ENCODE data around the gene PIP4K2B. TPM values are rescaled to one million over a fixed set of nuclear protein-coding genes. Genes with fewer than 3 reads are reported as not detected.

PIP4K2B gene
- total RNA-seq, 1 experiment from 2014 or later: 25.5 TPM

GRCh38 chr17:38797158-38797490, 2.2 kb downstream of the PIP4K2B start:
- Histone ChIP-seq H3K36me3 (ENCODE audit: low read depth, low read length) (peaks cover 8% of the 10 kb centered on the region; the same call in 1 of the 2 replicates), H3K9me2 (replicated peaks; ENCODE audit: low read length) (no peaks in the 10 kb centered on the region), H4K20me1 (ENCODE audit: low read length) (peaks cover 9% of the 10 kb centered on the region; the same call in 1 of the 2 replicates), H3K9ac (ENCODE audit: low read length) (no peak overlapping the region), H3K79me2 (ENCODE audit: low read length) (peaks cover 62% of the 10 kb centered on the region), H3K4me2 (ENCODE audit: low read length) (peak overlapping the region; percentile 78; the same call in 1 of the 2 replicates), H3K4me3 (ENCODE audit: low read length) (peak overlapping the region; percentile 72; the same call in 1 of the 2 replicates), H3K27ac (ENCODE audit: low read length) (no peak overlapping the region), H2AFZ (ENCODE audit: low read length) (no peak overlapping the region), H3K27me3 (ENCODE audit: low read length) (no peaks in the 10 kb centered on the region), H3F3A (ENCODE audit: low read length, unreplicated experiment) (no peaks in the 10 kb centered on the region), H3K9me3 (ENCODE audit: low read length) (no peaks in the 10 kb centered on the region), H3K4me1 (ENCODE audit: insufficient read depth, low read length) (peaks cover 16% of the 10 kb centered on the region)
- intact Hi-C loops (cut with micrococcal nuclease): no loop called here
- ChIA-PET CTCF (no interaction called here), POLR2A (ENCODE audit: unreplicated experiment) (interaction anchor here (0.5 kb wide), 1 partner anchor 48 kb away, joined by 16 read pairs; no protein-coding TSS in a partner anchor)
- ATAC-seq (no peak), DNase-seq (no peak)
- no TSS peak for BruUV-seq (replicated peaks)
- TF ChIP-seq CTCF (conservative IDR thresholded peaks at IDR 0.05; ENCODE audit: low read depth, low read length): no peak
- no peak for TF ChIP-seq EZH2phosphoT487 (IDR thresholded peaks at IDR 0.05; ENCODE audit: borderline replicate concordance, low read length)
- no peak for TF ChIP-seq EZH2 (IDR thresholded peaks at IDR 0.05; ENCODE audit: low read length, unreplicated experiment)

- intact Hi-C loops (cut with micrococcal nuclease): no loop called here
- ATAC-seq (no peak), DNase-seq (no peak)
- Histone ChIP-seq H3F3A (ENCODE audit: low read length, unreplicated experiment) (no peaks in the 10 kb centered on the region), H3K27ac (ENCODE audit: low read length) (no peak overlapping the region), H3K4me1 (ENCODE audit: insufficient read depth, low read length) (peaks cover 16% of the 10 kb centered on the region), H3K9me2 (replicated peaks; ENCODE audit: low read length) (no peaks in the 10 kb centered on the region), H3K9ac (ENCODE audit: low read length) (no peak overlapping the region), H3K79me2 (ENCODE audit: low read length) (peaks cover 64% of the 10 kb centered on the region), H3K4me2 (ENCODE audit: low read length) (0 out of 2 replicates have a peak overlapping the region, but pooled peaks have one; percentile 78), H4K20me1 (ENCODE audit: low read length) (peaks cover 9% of the 10 kb centered on the region; the same call in 1 of the 2 replicates), H3K27me3 (ENCODE audit: low read length) (no peaks in the 10 kb centered on the region), H3K4me3 (ENCODE audit: low read length) (no peak overlapping the region), H2AFZ (ENCODE audit: low read length) (no peak overlapping the region), H3K9me3 (ENCODE audit: low read length) (no peaks in the 10 kb centered on the region), H3K36me3 (ENCODE audit: low read depth, low read length) (peaks cover 5% of the 10 kb centered on the region; the same call in 1 of the 2 replicates)
- ChIA-PET CTCF (no interaction called here), POLR2A (ENCODE audit: unreplicated experiment) (no interaction called here)
- no TSS peak for BruUV-seq (replicated peaks)
- TF ChIP-seq EZH2 (IDR thresholded peaks at IDR 0.05; ENCODE audit: low read length, unreplicated experiment) (no peak), EZH2phosphoT487 (IDR thresholded peaks at IDR 0.05; ENCODE audit: borderline replicate concordance, low read length) (no peak)
Measured at GRCh38 chr17:38796451-38797157, 2.8 kb downstream of the PIP4K2B start.

- no peaks in the 10 kb centered on the region for H3F3A ChIP-seq (ENCODE audit: low read length, unreplicated experiment)
- H3K4me3 ChIP-seq (ENCODE audit: low read length): no peak overlapping the region
- no peak overlapping the region for H3K27ac ChIP-seq (ENCODE audit: low read length)
- TF ChIP-seq EZH2phosphoT487 (IDR thresholded peaks at IDR 0.05; ENCODE audit: borderline replicate concordance, low read length) (no peak), EZH2 (IDR thresholded peaks at IDR 0.05; ENCODE audit: low read length, unreplicated experiment) (no peak), CTCF (conservative IDR thresholded peaks at IDR 0.05; ENCODE audit: low read depth, low read length) (no peak)
- H3K4me2 ChIP-seq (ENCODE audit: low read length): no peak overlapping the region
- peaks cover 77% of the 10 kb centered on the region for H3K79me2 ChIP-seq (ENCODE audit: low read length)
- H2AFZ ChIP-seq (ENCODE audit: low read length): no peak overlapping the region
- no peaks in the 10 kb centered on the region for H3K9me2 ChIP-seq (replicated peaks; ENCODE audit: low read length)
- BruUV-seq (replicated peaks): no TSS peak
- ChIA-PET POLR2A (ENCODE audit: unreplicated experiment) (no interaction called here), CTCF (interaction anchor here (0.6 kb wide), 1 partner anchor 40 kb away, joined by 5 read pairs; no protein-coding TSS in a partner anchor)
- DNase-seq: no peak
- no peaks in the 10 kb centered on the region for H3K27me3 ChIP-seq (ENCODE audit: low read length)
- intact Hi-C loops (cut with micrococcal nuclease): no loop called here
- ATAC-seq: no peak
- H3K36me3 ChIP-seq (ENCODE audit: low read depth, low read length): no peaks in the 10 kb centered on the region
- H3K9me3 ChIP-seq (ENCODE audit: low read length): no peaks in the 10 kb centered on the region
- H3K4me1 ChIP-seq (ENCODE audit: insufficient read depth, low read length): peaks cover 13% of the 10 kb centered on the region
- H3K9ac ChIP-seq (ENCODE audit: low read length): no peak overlapping the region
- peaks cover 9% of the 10 kb centered on the region; the same call in 1 of the 2 replicates for H4K20me1 ChIP-seq (ENCODE audit: low read length)
Measured at GRCh38 chr17:38794221-38794620, 5.1 kb downstream of the PIP4K2B start.

Data from PC-3 (cell line).